Neural crest cell (in vitro differentiated cells): ENCODE measurements around the gene CSMD2. TPM values are rescaled to one million over a fixed set of nuclear protein-coding genes. Genes with fewer than 3 reads are reported as not detected.

Source experiments
- DNase-seq: peaks from one replicate; pipeline ENCODE4 v3.0.0; 2021; ENCODE audit warnings: low read depth, mixed read lengths, low spot score
- H3K27ac Mint-ChIP-seq: one replicate; pipeline ENCODE4 v1.8.0; 2021; ENCODE audit warnings: mild to moderate bottlenecking, mixed read lengths; ENCODE audit not compliant: unreplicated experiment
- H3K27me3 Mint-ChIP-seq: 2 replicates; pipeline ENCODE4 v1.8.0; 2021; ENCODE audit warnings: low read depth, mild to moderate bottlenecking, mixed read lengths
- H3K36me3 Mint-ChIP-seq: 2 replicates; pipeline ENCODE4 v1.8.0; 2021; ENCODE audit warnings: low read depth, mild to moderate bottlenecking, mixed read lengths
- H3K4me1 Mint-ChIP-seq: 2 replicates; pipeline ENCODE4 v1.8.0; 2021; ENCODE audit warnings: mixed read lengths
- H3K4me3 Mint-ChIP-seq: one replicate; pipeline ENCODE4 v1.8.0; 2021; ENCODE audit warnings: mild to moderate bottlenecking, mixed read lengths
- H3K9me3 Mint-ChIP-seq: 2 replicates; pipeline ENCODE4 v1.8.0; 2021; ENCODE audit warnings: mixed read lengths
- CTCF ChIP-seq: fragments of 200-600 bp; sonication (generic); conservative IDR thresholded peaks from 2 replicates; pipeline ENCODE4 v1.5.0; 2021; ENCODE audit warnings: antibody characterized with exemption, mild to moderate bottlenecking
- total RNA-seq: library from RNA; stranded (reverse); gene quantifications from 2 replicates; pipeline ENCODE4 v1.2.1, GENCODE V29; 2021

The CSMD2 gene
- total RNA-seq, 1 donor from 2014 or later, result 0.40 TPM

- Mint-ChIP-seq H3K27me3 (peaks cover 19% of the 10 kb centered on the region), H3K4me1 (no peaks in the 10 kb centered on the region), H3K4me3 (no peak overlapping the region), H3K36me3 (no peaks in the 10 kb centered on the region), H3K9me3 (no peaks in the 10 kb centered on the region), H3K27ac (no peak overlapping the region)
- DNase-seq, result no peak
- no peak for TF ChIP-seq CTCF
Measured at GRCh38 chr1:33986390-33987095, 178.5 kb downstream of the CSMD2 start.

- Mint-ChIP-seq H3K27ac (no peak overlapping the region), H3K27me3 (peaks cover 23% of the 10 kb centered on the region), H3K9me3 (peaks cover 1% of the 10 kb centered on the region), H3K36me3 (no peaks in the 10 kb centered on the region), H3K4me3 (no peak overlapping the region), H3K4me1 (no peaks in the 10 kb centered on the region)
- DNase-seq, result no peak
- no peak for TF ChIP-seq CTCF
Measured at GRCh38 chr1:33985656-33986055, 179.4 kb downstream of the CSMD2 start.

GRCh38 chr1:33984906-33985565, 180.0 kb downstream of the CSMD2 start:
- no peak for DNase-seq
- Mint-ChIP-seq H3K27ac (no peak overlapping the region), H3K9me3 (peaks cover 4% of the 10 kb centered on the region), H3K4me1 (no peaks in the 10 kb centered on the region), H3K27me3 (peaks cover 23% of the 10 kb centered on the region), H3K36me3 (no peaks in the 10 kb centered on the region), H3K4me3 (no peak overlapping the region)
- TF ChIP-seq CTCF, result no peak

- H3K27ac Mint-ChIP-seq, result no peak overlapping the region
- H3K27me3 Mint-ChIP-seq, result peaks cover 37% of the 10 kb centered on the region
- no peaks in the 10 kb centered on the region for H3K4me1 Mint-ChIP-seq
- DNase-seq, result no peak
- no peaks in the 10 kb centered on the region for H3K36me3 Mint-ChIP-seq
- no peak for TF ChIP-seq CTCF
- H3K4me3 Mint-ChIP-seq, result no peak overlapping the region
- H3K9me3 Mint-ChIP-seq, result peaks cover 4% of the 10 kb centered on the region
Measured at GRCh38 chr1:33982419-33982818, 182.6 kb downstream of the CSMD2 start.

- Mint-ChIP-seq H3K4me1 (no peaks in the 10 kb centered on the region), H3K4me3 (no peak overlapping the region), H3K27ac (no peak overlapping the region), H3K27me3 (peaks cover 38% of the 10 kb centered on the region), H3K9me3 (peaks cover 4% of the 10 kb centered on the region), H3K36me3 (no peaks in the 10 kb centered on the region)
- DNase-seq, result no peak
- TF ChIP-seq CTCF, result no peak
Measured at GRCh38 chr1:33979341-33979740, 185.7 kb downstream of the CSMD2 start.
